ENCODE data around the gene TUBB2B. TPM values are rescaled to one million over a fixed set of nuclear protein-coding genes. Genes with fewer than 3 reads are reported as not detected.

TUBB2B gene
- total and polyA plus RNA-seq, 2 experiments from 2014 or later = 355 to 794 TPM

DNA sequence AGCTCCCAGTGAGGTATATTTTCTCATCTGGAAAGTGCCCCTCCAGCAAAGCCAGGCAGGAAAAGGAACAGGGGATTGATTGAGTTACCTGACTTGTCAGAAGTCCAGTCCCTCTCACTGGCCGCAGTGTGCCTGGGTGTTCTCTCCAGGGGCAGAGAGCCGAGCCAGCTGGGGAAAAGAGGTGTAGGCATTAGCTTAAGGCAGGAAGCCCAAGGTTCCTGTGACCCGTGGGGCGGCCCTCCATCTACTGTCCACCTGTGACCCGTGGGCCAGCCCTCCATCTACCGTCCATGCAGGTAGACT, 34.0 kb upstream of the TUBB2B start:
- Histone ChIP-seq H4K20me1 (replicated peaks; ENCODE audit: insufficient read depth) (peaks cover 21% of the 10 kb centered on the region), H2AFZ (no peak overlapping the region), H3K4me2 (peak overlapping the region; percentile 72; the same call in 1 of the 2 replicates), H3K79me2 (replicated peaks; ENCODE audit: insufficient read depth) (peaks cover 72% of the 10 kb centered on the region), H3K27me3 (ENCODE audit: insufficient read depth) (no peaks in the 10 kb centered on the region), H3K36me3 (ENCODE audit: insufficient read depth) (no peaks in the 10 kb centered on the region; the same call in 1 of the 2 replicates), H3F3A (replicated peaks; ENCODE audit: low read depth) (0 out of 2 replicates have a peak, but pooled peaks cover 3% of the 10 kb centered on the region), H3K4me1 (ENCODE audit: insufficient read depth) (peaks cover 21% of the 10 kb centered on the region), H3K27ac (ENCODE audit: low read depth) (no peak overlapping the region), H3K4me3 (no peak overlapping the region), H3K9me2 (ENCODE audit: insufficient read depth) (no peaks in the 10 kb centered on the region)
- DNase-seq (ENCODE audit: low spot score) (no peak), ATAC-seq (no peak)
- Mint-ChIP-seq H3K27ac (no peak overlapping the region), H3K36me3 (ENCODE audit: low read depth) (peaks cover 38% of the 10 kb centered on the region), H3K4me3 (no peak overlapping the region), H3K4me1 (peaks cover 27% of the 10 kb centered on the region), H3K27me3 (ENCODE audit: insufficient read depth, low read depth, poor library complexity) (peaks cover 14% of the 10 kb centered on the region), H3K9me3 (no peaks in the 10 kb centered on the region)
- TF ChIP-seq, protein P1, sequence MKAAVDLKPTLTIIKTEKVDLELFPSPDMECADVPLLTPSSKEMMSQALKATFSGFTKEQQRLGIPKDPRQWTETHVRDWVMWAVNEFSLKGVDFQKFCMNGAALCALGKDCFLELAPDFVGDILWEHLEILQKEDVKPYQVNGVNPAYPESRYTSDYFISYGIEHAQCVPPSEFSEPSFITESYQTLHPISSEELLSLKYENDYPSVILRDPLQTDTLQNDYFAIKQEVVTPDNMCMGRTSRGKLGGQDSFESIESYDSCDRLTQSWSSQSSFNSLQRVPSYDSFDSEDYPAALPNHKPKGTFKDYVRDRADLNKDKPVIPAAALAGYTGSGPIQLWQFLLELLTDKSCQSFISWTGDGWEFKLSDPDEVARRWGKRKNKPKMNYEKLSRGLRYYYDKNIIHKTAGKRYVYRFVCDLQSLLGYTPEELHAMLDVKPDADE (IDR thresholded peaks at IDR 0.05) = no peak
- TF ChIP-seq, protein P2, sequence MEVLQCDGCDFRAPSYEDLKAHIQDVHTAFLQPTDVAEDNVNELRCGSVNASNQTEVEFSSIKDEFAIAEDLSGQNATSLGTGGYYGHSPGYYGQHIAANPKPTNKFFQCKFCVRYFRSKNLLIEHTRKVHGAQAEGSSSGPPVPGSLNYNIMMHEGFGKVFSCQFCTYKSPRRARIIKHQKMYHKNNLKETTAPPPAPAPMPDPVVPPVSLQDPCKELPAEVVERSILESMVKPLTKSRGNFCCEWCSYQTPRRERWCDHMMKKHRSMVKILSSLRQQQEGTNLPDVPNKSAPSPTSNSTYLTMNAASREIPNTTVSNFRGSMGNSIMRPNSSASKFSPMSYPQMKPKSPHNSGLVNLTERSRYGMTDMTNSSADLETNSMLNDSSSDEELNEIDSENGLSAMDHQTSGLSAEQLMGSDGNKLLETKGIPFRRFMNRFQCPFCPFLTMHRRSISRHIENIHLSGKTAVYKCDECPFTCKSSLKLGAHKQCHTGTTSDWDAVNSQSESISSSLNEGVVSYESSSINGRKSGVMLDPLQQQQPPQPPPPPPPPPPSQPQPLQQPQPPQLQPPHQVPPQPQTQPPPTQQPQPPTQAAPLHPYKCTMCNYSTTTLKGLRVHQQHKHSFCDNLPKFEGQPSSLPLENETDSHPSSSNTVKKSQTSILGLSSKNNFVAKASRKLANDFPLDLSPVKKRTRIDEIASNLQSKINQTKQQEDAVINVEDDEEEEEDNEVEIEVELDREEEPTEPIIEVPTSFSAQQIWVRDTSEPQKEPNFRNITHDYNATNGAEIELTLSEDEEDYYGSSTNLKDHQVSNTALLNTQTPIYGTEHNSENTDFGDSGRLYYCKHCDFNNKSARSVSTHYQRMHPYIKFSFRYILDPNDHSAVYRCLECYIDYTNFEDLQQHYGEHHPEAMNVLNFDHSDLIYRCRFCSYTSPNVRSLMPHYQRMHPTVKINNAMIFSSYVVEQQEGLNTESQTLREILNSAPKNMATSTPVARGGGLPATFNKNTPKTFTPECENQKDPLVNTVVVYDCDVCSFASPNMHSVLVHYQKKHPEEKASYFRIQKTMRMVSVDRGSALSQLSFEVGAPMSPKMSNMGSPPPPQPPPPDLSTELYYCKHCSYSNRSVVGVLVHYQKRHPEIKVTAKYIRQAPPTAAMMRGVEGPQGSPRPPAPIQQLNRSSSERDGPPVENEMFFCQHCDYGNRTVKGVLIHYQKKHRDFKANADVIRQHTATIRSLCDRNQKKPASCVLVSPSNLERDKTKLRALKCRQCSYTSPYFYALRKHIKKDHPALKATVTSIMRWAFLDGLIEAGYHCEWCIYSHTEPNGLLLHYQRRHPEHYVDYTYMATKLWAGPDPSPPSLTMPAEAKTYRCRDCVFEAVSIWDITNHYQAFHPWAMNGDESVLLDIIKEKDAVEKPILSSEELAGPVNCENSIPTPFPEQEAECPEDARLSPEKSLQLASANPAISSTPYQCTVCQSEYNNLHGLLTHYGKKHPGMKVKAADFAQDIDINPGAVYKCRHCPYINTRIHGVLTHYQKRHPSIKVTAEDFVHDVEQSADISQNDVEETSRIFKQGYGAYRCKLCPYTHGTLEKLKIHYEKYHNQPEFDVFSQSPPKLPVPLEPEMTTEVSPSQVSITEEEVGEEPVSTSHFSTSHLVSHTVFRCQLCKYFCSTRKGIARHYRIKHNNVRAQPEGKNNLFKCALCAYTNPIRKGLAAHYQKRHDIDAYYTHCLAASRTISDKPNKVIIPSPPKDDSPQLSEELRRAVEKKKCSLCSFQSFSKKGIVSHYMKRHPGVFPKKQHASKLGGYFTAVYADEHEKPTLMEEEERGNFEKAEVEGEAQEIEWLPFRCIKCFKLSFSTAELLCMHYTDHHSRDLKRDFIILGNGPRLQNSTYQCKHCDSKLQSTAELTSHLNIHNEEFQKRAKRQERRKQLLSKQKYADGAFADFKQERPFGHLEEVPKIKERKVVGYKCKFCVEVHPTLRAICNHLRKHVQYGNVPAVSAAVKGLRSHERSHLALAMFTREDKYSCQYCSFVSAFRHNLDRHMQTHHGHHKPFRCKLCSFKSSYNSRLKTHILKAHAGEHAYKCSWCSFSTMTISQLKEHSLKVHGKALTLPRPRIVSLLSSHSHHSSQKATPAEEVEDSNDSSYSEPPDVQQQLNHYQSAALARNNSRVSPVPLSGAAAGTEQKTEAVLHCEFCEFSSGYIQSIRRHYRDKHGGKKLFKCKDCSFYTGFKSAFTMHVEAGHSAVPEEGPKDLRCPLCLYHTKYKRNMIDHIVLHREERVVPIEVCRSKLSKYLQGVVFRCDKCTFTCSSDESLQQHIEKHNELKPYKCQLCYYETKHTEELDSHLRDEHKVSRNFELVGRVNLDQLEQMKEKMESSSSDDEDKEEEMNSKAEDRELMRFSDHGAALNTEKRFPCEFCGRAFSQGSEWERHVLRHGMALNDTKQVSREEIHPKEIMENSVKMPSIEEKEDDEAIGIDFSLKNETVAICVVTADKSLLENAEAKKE (CRISPR knock-in tag; IDR thresholded peaks at IDR 0.05) = no peak
- TF ChIP-seq, protein P3, sequence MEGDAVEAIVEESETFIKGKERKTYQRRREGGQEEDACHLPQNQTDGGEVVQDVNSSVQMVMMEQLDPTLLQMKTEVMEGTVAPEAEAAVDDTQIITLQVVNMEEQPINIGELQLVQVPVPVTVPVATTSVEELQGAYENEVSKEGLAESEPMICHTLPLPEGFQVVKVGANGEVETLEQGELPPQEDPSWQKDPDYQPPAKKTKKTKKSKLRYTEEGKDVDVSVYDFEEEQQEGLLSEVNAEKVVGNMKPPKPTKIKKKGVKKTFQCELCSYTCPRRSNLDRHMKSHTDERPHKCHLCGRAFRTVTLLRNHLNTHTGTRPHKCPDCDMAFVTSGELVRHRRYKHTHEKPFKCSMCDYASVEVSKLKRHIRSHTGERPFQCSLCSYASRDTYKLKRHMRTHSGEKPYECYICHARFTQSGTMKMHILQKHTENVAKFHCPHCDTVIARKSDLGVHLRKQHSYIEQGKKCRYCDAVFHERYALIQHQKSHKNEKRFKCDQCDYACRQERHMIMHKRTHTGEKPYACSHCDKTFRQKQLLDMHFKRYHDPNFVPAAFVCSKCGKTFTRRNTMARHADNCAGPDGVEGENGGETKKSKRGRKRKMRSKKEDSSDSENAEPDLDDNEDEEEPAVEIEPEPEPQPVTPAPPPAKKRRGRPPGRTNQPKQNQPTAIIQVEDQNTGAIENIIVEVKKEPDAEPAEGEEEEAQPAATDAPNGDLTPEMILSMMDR (conservative IDR thresholded peaks at IDR 0.05; ENCODE audit: low read depth in 2 of 2) = no peak
- no peak for TF ChIP-seq NANOG (IDR thresholded peaks at IDR 0.05; ENCODE audit: borderline replicate concordance)
- no peak for TF ChIP-seq ZNF331 (CRISPR knock-in tag; IDR thresholded peaks at IDR 0.05; ENCODE audit: low read depth)
- no peak for TF ChIP-seq ZNF114 (CRISPR knock-in tag; IDR thresholded peaks at IDR 0.05)
- no peak for TF ChIP-seq JUNB (IDR thresholded peaks at IDR 0.05; ENCODE audit: unreplicated experiment)
- no peak for TF ChIP-seq POLR2AphosphoS5 (IDR thresholded peaks at IDR 0.05; ENCODE audit: low read depth)
- no peak for TF ChIP-seq STAT1 (IDR thresholded peaks at IDR 0.05; ENCODE audit: unreplicated experiment)
- no peak for TF ChIP-seq CREB1 (CRISPR knock-in tag; IDR thresholded peaks at IDR 0.05; ENCODE audit: low read depth)
- no peak for TF ChIP-seq EZH2 (IDR thresholded peaks at IDR 0.05; ENCODE audit: low read depth, unreplicated experiment)
- TF ChIP-seq, protein P4, sequence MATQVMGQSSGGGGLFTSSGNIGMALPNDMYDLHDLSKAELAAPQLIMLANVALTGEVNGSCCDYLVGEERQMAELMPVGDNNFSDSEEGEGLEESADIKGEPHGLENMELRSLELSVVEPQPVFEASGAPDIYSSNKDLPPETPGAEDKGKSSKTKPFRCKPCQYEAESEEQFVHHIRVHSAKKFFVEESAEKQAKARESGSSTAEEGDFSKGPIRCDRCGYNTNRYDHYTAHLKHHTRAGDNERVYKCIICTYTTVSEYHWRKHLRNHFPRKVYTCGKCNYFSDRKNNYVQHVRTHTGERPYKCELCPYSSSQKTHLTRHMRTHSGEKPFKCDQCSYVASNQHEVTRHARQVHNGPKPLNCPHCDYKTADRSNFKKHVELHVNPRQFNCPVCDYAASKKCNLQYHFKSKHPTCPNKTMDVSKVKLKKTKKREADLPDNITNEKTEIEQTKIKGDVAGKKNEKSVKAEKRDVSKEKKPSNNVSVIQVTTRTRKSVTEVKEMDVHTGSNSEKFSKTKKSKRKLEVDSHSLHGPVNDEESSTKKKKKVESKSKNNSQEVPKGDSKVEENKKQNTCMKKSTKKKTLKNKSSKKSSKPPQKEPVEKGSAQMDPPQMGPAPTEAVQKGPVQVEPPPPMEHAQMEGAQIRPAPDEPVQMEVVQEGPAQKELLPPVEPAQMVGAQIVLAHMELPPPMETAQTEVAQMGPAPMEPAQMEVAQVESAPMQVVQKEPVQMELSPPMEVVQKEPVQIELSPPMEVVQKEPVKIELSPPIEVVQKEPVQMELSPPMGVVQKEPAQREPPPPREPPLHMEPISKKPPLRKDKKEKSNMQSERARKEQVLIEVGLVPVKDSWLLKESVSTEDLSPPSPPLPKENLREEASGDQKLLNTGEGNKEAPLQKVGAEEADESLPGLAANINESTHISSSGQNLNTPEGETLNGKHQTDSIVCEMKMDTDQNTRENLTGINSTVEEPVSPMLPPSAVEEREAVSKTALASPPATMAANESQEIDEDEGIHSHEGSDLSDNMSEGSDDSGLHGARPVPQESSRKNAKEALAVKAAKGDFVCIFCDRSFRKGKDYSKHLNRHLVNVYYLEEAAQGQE (IDR thresholded peaks at IDR 0.05; ENCODE audit: unreplicated experiment) = no peak
- no peak for TF ChIP-seq EZH2phosphoT487 (IDR thresholded peaks at IDR 0.05; ENCODE audit: unreplicated experiment)
